ENCODE measurements around the gene EPB41L4A.

DNA sequence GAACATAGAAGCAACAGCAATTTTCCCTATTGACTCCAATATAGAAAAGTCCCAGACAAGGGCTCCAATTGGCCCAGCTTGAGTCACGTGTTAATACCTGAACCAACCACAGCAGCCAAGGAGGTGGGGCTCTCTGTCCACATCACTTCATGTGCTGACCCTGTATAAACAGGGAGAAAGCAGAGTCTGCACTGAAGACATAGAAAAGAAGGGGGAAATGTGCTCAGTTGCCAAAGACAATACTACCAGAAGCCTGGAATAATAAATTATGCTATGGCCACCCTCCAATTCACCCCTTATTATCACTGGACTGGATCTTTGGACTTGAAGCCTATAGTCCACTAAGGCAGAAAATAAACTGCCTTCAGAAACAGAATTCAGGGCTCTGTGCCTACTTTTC lies 275.4 kb downstream of the EPB41L4A start:
- TF ChIP-seq, protein P1, sequence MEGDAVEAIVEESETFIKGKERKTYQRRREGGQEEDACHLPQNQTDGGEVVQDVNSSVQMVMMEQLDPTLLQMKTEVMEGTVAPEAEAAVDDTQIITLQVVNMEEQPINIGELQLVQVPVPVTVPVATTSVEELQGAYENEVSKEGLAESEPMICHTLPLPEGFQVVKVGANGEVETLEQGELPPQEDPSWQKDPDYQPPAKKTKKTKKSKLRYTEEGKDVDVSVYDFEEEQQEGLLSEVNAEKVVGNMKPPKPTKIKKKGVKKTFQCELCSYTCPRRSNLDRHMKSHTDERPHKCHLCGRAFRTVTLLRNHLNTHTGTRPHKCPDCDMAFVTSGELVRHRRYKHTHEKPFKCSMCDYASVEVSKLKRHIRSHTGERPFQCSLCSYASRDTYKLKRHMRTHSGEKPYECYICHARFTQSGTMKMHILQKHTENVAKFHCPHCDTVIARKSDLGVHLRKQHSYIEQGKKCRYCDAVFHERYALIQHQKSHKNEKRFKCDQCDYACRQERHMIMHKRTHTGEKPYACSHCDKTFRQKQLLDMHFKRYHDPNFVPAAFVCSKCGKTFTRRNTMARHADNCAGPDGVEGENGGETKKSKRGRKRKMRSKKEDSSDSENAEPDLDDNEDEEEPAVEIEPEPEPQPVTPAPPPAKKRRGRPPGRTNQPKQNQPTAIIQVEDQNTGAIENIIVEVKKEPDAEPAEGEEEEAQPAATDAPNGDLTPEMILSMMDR (IDR thresholded peaks at IDR 0.05): no peak
- TF ChIP-seq SIN3A (IDR thresholded peaks at IDR 0.05; ENCODE audit: borderline replicate concordance, insufficient read depth, low read depth, low read length): no peak
